Liver (tissue), 9 donors: ENCODE measurements around the gene ZSCAN5B. TPM values are rescaled to one million over a fixed set of nuclear protein-coding genes. Genes with fewer than 3 reads are reported as not detected.

Experiments used
- DNase-seq: peaks from one replicate; pipeline ENCODE4 v3.0.0-alpha.2; 2017; ENCODE audit warnings: low spot score
- H3K27ac ChIP-seq, 2 donors: one replicate each; pipeline ENCODE4 v1.7.0; 2013; ENCODE audit warnings: inconsistent platforms in 2 of 2, low read length in 2 of 2, control low read depth in 1 of 2, low read depth in 1 of 2, mild to moderate bottlenecking in 1 of 2
- H3K27me3 ChIP-seq, 4 donors: one replicate each; pipeline versions ENCODE4 v1.6.1 to v1.7.0; 2013; ENCODE audit warnings: low read length in 3 of 4, inconsistent platforms in 1 of 4, mild to moderate bottlenecking in 1 of 4, moderate library complexity in 1 of 4; ENCODE audit not compliant: control insufficient read depth in 4 of 4, insufficient read depth in 4 of 4
- H3K36me3 ChIP-seq, 4 donors: one replicate each; pipeline versions ENCODE4 v1.6.1 to v1.7.0; 2013; ENCODE audit warnings: low read length in 3 of 4, mild to moderate bottlenecking in 3 of 4, low read depth in 1 of 4, moderate library complexity in 1 of 4; ENCODE audit not compliant: control insufficient read depth in 4 of 4, insufficient read depth in 3 of 4
- H3K4me1 ChIP-seq, 4 donors: one replicate each; pipeline versions ENCODE4 v1.6.1 to v1.7.0; 2013; ENCODE audit warnings: low read length in 3 of 4, mild to moderate bottlenecking in 3 of 4, moderate library complexity in 1 of 4; ENCODE audit not compliant: control insufficient read depth in 4 of 4, insufficient read depth in 4 of 4
- H3K4me3 ChIP-seq, 3 donors: one replicate each; pipeline versions ENCODE4 v1.6.1 to v1.7.0; 2013; ENCODE audit warnings: low read length in 3 of 3, control low read depth in 1 of 3, low read depth in 1 of 3, mild to moderate bottlenecking in 1 of 3
- H3K9ac ChIP-seq, 2 donors: one replicate each; pipeline ENCODE4 v1.7.0; 2013; ENCODE audit warnings: low read length in 2 of 2, mild to moderate bottlenecking in 2 of 2, moderate library complexity in 2 of 2, control low read depth in 1 of 2, low read depth in 1 of 2
- H3K9me3 ChIP-seq, 4 donors: one replicate each; pipeline versions ENCODE4 v1.6.1 to v1.7.0; 2013; ENCODE audit warnings: low read length in 3 of 4; ENCODE audit not compliant: control insufficient read depth in 4 of 4
- GABPA ChIP-seq, 2 donors: IDR thresholded peaks in 1 of 2; conservative IDR thresholded peaks in 1 of 2; 2 replicates each; pipeline ENCODE4 v1.6.1; 2016; ENCODE audit warnings: antibody characterized with exemption in 2 of 2, mild to moderate bottlenecking in 1 of 2, moderate library complexity in 1 of 2
- HNF4A ChIP-seq, 2 donors: conservative IDR thresholded peaks; 2 replicates each; pipeline ENCODE4 v1.6.1; 2016; ENCODE audit warnings: antibody characterized with exemption in 2 of 2, mild to moderate bottlenecking in 2 of 2
- HNF4G ChIP-seq: IDR thresholded peaks from 2 replicates; pipeline ENCODE4 v1.6.1; 2016; ENCODE audit warnings: antibody characterized with exemption
- RAD21 ChIP-seq, 2 donors: IDR thresholded peaks; 2 replicates each; pipeline ENCODE4 v1.6.1; 2016; ENCODE audit warnings: antibody characterized with exemption in 2 of 2, mild to moderate bottlenecking in 2 of 2
- TAF1 ChIP-seq: conservative IDR thresholded peaks from 2 replicates; pipeline ENCODE4 v1.6.1; 2016; ENCODE audit warnings: antibody characterized with exemption, mild to moderate bottlenecking
- YY1 ChIP-seq: IDR thresholded peaks from 2 replicates; pipeline ENCODE4 v1.6.1; 2016; ENCODE audit warnings: antibody characterized with exemption, mild to moderate bottlenecking
- WGBS: extraction: QIAGEN DNeasy Blood & Tissue Kit; methylation state at CpG from one replicate; pipeline ENCODE4 v1.1.7; 2013; 5-methylcytosine and 5-hydroxymethylcytosine counted together
- polyA plus RNA-seq, 2 donors: library from polyadenylated mRNA; stranded (reverse) in 1 of 2; unstranded in 1 of 2; fragments of 200-250 nt in 1 of 2; fragments of >200 nt in 1 of 2; fragmentation: Nextera tagmentation in 1 of 2; extraction: Ambion mirVana in 1 of 2; gene quantifications; one replicate each; pipeline versions ENCODE4 v1.2.1 to v1.2.3, GENCODE V29; 2013 to 2015
- total RNA-seq, 2 donors: library from RNA; depleted of rRNA; stranded (reverse); fragments of >200 nt; gene quantifications; one replicate each; pipeline ENCODE4 v1.2.3, GENCODE V29; 2014
- TF ChIP-seq, protein P1 (sequence below): IDR thresholded peaks from 2 replicates; pipeline ENCODE4 v1.6.1; 2016; ENCODE audit warnings: antibody characterized with exemption, mild to moderate bottlenecking
- TF ChIP-seq, protein P2 (sequence below): IDR thresholded peaks from 2 replicates; pipeline ENCODE4 v1.6.1; 2016; ENCODE audit warnings: antibody characterized with exemption
- TF ChIP-seq, protein P3 (sequence below): fragments of 150-350 bp; IDR thresholded peaks from 2 replicates; pipeline ENCODE4 v1.5.1; 2017; ENCODE audit warnings: improper control_type of control experiment, low read depth, low read length; ENCODE audit not compliant: missing input control
- TF ChIP-seq, protein P4 (sequence below): IDR thresholded peaks from 2 replicates; pipeline ENCODE4 v1.6.1; 2016; ENCODE audit warnings: antibody characterized with exemption
- donor health status: healthy.
- donor health status: healthy.
- donor health status: healthy.
- donor health status: healthy.
- donor health status: healthy.

Gene ZSCAN5B
- total and polyA plus RNA-seq, 4 donors: 0.08 TPM; not detected in 3

DNA sequence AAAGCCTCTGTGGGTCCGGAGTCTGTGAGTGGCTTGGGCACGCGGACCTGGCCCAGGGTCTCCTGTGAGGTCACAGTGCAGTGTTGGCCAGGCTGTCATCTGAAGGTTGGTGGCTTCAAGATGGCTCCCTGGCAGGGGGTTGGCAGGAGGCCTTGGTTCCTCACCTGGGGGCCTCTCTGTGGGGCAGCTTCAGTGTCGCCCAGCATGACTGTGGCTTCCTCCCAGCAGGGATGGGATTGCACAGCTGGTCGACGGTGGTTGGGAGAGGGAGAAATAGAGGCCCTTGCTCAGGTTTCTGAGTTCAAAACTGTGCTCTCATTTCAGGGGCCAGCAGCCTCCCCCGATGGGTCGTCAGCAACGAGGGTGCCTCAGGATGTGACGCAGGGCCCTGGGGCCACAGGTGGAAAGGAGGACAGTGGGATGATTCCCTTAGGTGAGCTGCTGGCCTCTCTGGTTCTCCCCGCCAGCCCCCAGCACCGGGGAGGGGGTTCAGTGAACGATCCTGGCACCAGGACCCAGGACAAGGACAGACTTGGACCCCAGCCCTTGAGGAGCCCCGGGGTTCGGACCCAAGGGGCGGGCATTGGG is 39.3 kb downstream of the ZSCAN5B start:
- Histone ChIP-seq H3K9me3 (no peaks in the 10 kb centered on the region), H3K27me3 (no peaks in the 10 kb centered on the region), H3K9ac (no peak overlapping the region), H3K36me3 (peaks cover 5 to 46% (median 17%) of the 10 kb centered on the region in 4 donors), H3K4me3 (no peak overlapping the region), H3K27ac (no peak overlapping the region), H3K4me1 (peaks cover 0 to 8% (median 6%) of the 10 kb centered on the region in 4 donors)
- DNase-seq: no peak
- TF ChIP-seq, protein P1, sequence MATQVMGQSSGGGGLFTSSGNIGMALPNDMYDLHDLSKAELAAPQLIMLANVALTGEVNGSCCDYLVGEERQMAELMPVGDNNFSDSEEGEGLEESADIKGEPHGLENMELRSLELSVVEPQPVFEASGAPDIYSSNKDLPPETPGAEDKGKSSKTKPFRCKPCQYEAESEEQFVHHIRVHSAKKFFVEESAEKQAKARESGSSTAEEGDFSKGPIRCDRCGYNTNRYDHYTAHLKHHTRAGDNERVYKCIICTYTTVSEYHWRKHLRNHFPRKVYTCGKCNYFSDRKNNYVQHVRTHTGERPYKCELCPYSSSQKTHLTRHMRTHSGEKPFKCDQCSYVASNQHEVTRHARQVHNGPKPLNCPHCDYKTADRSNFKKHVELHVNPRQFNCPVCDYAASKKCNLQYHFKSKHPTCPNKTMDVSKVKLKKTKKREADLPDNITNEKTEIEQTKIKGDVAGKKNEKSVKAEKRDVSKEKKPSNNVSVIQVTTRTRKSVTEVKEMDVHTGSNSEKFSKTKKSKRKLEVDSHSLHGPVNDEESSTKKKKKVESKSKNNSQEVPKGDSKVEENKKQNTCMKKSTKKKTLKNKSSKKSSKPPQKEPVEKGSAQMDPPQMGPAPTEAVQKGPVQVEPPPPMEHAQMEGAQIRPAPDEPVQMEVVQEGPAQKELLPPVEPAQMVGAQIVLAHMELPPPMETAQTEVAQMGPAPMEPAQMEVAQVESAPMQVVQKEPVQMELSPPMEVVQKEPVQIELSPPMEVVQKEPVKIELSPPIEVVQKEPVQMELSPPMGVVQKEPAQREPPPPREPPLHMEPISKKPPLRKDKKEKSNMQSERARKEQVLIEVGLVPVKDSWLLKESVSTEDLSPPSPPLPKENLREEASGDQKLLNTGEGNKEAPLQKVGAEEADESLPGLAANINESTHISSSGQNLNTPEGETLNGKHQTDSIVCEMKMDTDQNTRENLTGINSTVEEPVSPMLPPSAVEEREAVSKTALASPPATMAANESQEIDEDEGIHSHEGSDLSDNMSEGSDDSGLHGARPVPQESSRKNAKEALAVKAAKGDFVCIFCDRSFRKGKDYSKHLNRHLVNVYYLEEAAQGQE: no peak
- TF ChIP-seq, protein P2, sequence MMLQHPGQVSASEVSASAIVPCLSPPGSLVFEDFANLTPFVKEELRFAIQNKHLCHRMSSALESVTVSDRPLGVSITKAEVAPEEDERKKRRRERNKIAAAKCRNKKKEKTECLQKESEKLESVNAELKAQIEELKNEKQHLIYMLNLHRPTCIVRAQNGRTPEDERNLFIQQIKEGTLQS: no peak
- 96% methylated on average over 16 of the region's 16 CpGs for WGBS

DNA sequence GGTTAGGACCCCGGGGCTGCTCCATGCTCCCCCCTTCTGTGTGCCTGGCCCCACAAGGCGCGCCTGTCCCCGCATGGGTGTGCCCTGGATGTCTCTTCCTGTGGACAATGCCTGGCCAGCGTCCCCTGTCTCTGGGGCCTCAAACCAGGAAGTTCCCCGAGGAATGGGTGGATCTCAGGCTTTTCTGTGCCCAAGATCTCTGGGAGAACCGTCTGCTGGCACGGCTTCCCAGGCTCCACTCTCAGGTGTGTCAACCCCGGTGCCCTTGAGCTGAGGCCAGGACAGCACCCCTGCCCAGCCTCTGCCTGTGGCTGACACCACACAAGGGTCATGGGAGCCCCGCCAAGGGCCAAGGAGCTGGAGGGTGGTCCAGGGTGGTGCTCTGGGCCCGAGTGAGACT is 40.8 kb downstream of the ZSCAN5B start:
- H3K27ac ChIP-seq: no peak overlapping the region

DNA sequence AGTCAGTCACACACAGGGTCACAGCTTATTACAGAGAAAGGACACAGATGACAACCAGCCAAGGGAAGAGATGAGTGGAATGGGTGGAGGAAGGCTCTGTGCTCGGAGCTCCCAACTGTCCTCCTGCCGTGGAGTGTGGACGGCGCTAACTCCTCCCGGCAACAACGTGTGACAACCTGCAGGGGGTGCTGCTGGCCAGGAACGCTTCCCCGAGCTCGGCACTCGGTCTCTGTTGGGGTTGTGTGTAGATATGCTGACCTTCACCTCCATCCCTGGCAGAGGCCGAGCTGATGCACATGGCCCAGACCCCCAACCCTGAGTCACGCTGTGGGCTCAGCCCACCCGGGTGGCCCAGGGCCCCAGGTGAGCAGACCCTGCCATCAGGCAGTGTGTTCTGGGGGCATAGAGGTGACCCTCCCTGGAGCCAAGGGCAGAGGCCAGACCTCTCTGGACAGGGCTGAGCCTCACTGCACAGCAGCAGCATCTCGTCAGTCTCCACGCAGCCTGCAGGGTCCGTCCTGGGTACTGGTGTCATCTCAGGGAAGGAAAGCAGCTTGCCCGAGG is 42.4 kb downstream of the ZSCAN5B start:
- Histone ChIP-seq H3K4me3 (no peak overlapping the region), H3K27ac (no peak overlapping the region), H3K9me3 (no peaks in the 10 kb centered on the region), H3K9ac (no peak overlapping the region), H3K4me1 (peaks cover 0 to 18% (median 15%) of the 10 kb centered on the region in 4 donors), H3K36me3 (peaks cover 5 to 38% (median 12%) of the 10 kb centered on the region in 4 donors), H3K27me3 (no peaks in the 10 kb centered on the region)
- 84% methylated on average over 17 of the region's 17 CpGs for WGBS
- DNase-seq: no peak
- peak in 1 of 2 donors; percentile 73 for TF ChIP-seq RAD21 (IDR thresholded peaks at IDR 0.05)
- TF ChIP-seq, protein P3, sequence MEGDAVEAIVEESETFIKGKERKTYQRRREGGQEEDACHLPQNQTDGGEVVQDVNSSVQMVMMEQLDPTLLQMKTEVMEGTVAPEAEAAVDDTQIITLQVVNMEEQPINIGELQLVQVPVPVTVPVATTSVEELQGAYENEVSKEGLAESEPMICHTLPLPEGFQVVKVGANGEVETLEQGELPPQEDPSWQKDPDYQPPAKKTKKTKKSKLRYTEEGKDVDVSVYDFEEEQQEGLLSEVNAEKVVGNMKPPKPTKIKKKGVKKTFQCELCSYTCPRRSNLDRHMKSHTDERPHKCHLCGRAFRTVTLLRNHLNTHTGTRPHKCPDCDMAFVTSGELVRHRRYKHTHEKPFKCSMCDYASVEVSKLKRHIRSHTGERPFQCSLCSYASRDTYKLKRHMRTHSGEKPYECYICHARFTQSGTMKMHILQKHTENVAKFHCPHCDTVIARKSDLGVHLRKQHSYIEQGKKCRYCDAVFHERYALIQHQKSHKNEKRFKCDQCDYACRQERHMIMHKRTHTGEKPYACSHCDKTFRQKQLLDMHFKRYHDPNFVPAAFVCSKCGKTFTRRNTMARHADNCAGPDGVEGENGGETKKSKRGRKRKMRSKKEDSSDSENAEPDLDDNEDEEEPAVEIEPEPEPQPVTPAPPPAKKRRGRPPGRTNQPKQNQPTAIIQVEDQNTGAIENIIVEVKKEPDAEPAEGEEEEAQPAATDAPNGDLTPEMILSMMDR: peak; percentile 19
- TF ChIP-seq, protein P4, sequence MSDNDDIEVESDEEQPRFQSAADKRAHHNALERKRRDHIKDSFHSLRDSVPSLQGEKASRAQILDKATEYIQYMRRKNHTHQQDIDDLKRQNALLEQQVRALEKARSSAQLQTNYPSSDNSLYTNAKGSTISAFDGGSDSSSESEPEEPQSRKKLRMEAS: no peak
- no peak for TF ChIP-seq HNF4G

More for the DNA sequence above, 40.8 kb downstream of the ZSCAN5B start:
- H3K36me3 ChIP-seq: peaks cover 5 to 46% (median 17%) of the 10 kb centered on the region in 4 donors
- H3K27me3 ChIP-seq: no peaks in the 10 kb centered on the region
- peaks cover 0 to 18% (median 15%) of the 10 kb centered on the region in 4 donors for H3K4me1 ChIP-seq
- DNase-seq: no peak
- 79% methylated on average over 11 of the region's 11 CpGs for WGBS
- no peak overlapping the region for H3K9ac ChIP-seq
- no peak overlapping the region for H3K4me3 ChIP-seq
- no peaks in the 10 kb centered on the region for H3K9me3 ChIP-seq
- TF ChIP-seq TAF1: no peak
- TF ChIP-seq, protein P3: no peak
- TF ChIP-seq, protein P4: no peak
- TF ChIP-seq HNF4A (conservative IDR thresholded peaks at IDR 0.05): no peak
- no peak for TF ChIP-seq YY1
- TF ChIP-seq GABPA (IDR thresholded peaks at IDR 0.05 in 1 of 2, conservative IDR thresholded peaks at IDR 0.05 in 1 of 2): no peak
- TF ChIP-seq, protein P2: no peak
